A673 (cell line): ENCODE results near the gene ZER1. TPM values are rescaled to one million over a fixed set of nuclear protein-coding genes. Genes with fewer than 3 reads are reported as not detected.

Experiments
- Bru-seq: library from RNA; stranded (reverse); fragments of 400-500 nt; gene quantifications from one replicate; lab custom pipeline; 2021; lab: Mats Ljungman, UMichigan
- BruChase-seq, 2 experiments: library from RNA; stranded (reverse); fragments of 400-500 nt; gene quantifications; one replicate each; lab custom pipeline; 2021; lab: Mats Ljungman, UMichigan
- BruUV-seq: library from RNA; stranded (reverse); fragments of 400-500 nt; replicated peaks from 2 replicates; lab custom pipeline; 2021; lab: Mats Ljungman, UMichigan
- CTCF ChIA-PET: fragments of 300-600 bp; sonication (Branson Sonifier 250); formaldehyde crosslinking; loops from one replicate; lab custom pipeline; 2022; ENCODE audit warnings: antibody characterized with exemption; lab: Charles Lee
- POLR2A ChIA-PET: fragments of 300-600 bp; sonication (Branson Sonifier 250); formaldehyde crosslinking; loops from one replicate; lab custom pipeline; 2022; ENCODE audit warnings: antibody characterized with exemption; ENCODE audit not compliant: low non-redundant PET; lab: Charles Lee
- DNase-seq: peaks from one replicate; pipeline ENCODE4 v3.0.0-alpha.2; 2015; ENCODE audit warnings: low spot score
- H3K27ac ChIP-seq: fragments of 200-600 bp; sonication (generic); 2 replicates; pipeline ENCODE4 v1.5.1; 2016; ENCODE audit warnings: mixed run types, low read depth, mild to moderate bottlenecking, mixed read lengths, antibody characterized with exemption, low read length; ENCODE audit not compliant: poor library complexity, severe bottlenecking
- H3K27me3 ChIP-seq: fragments of 200-600 bp; sonication (generic); replicated peaks from 2 replicates; pipeline ENCODE4 v1.6.1; 2017; ENCODE audit warnings: mixed run types, low read depth, mild to moderate bottlenecking, mixed read lengths, antibody characterized with exemption, low read length; ENCODE audit not compliant: insufficient read depth, poor library complexity
- H3K36me3 ChIP-seq: fragments of 200-600 bp; sonication (generic); 2 replicates; pipeline ENCODE4 v1.6.1; 2016; ENCODE audit warnings: mixed run types, mild to moderate bottlenecking, mixed read lengths, antibody characterized with exemption, low read length; ENCODE audit not compliant: insufficient read depth, poor library complexity, severe bottlenecking
- H3K4me1 ChIP-seq: fragments of 200-600 bp; sonication (generic); 2 replicates; pipeline ENCODE4 v1.6.1; 2017; ENCODE audit warnings: mixed run types, mild to moderate bottlenecking, mixed read lengths, antibody characterized with exemption, low read length; ENCODE audit not compliant: insufficient read depth, poor library complexity, severe bottlenecking
- H3K4me3 ChIP-seq: fragments of 200-600 bp; sonication (generic); 2 replicates; pipeline ENCODE4 v1.5.1; 2016; ENCODE audit warnings: low read depth, mixed run types, mild to moderate bottlenecking, mixed read lengths, low read length; ENCODE audit not compliant: poor library complexity, severe bottlenecking
- H3K9me3 ChIP-seq: fragments of 200-600 bp; sonication (generic); 2 replicates; pipeline ENCODE4 v1.6.1; 2016; ENCODE audit warnings: mixed run types, low read depth, mild to moderate bottlenecking, mixed read lengths, antibody characterized with exemption, low read length; ENCODE audit not compliant: poor library complexity, severe bottlenecking
- CTCF ChIP-seq: fragments of 300-800, 200-600 bp; sonication (generic); conservative IDR thresholded peaks from 2 replicates; pipeline ENCODE4 v1.5.1; 2017; ENCODE audit warnings: low read depth, mild to moderate bottlenecking, antibody characterized with exemption, low read length, moderate library complexity, mixed read lengths
- EZH2 ChIP-seq: fragments of 200-600 bp; sonication (generic); IDR thresholded peaks from 2 replicates; pipeline ENCODE4 v1.6.1; 2017; ENCODE audit warnings: borderline replicate concordance, low read depth, mild to moderate bottlenecking, mixed read lengths, antibody characterized with exemption, low read length; ENCODE audit not compliant: poor library complexity, severe bottlenecking
- intact Hi-C: fragments of 100-400 bp; cut with micrococcal nuclease; formaldehyde crosslinking; loops from one replicate; pipeline ENCODE4 v1.10.0; 2022; ENCODE audit not compliant: unreplicated experiment
- long read RNA-seq: library from polyadenylated mRNA; stranded (forward); transcript quantifications from one replicate; pipeline ENCODE4 v2.0.0, GENCODE V29; 2022
- total RNA-seq: library from RNA; stranded (reverse); gene quantifications from 2 replicates; pipeline ENCODE4 v1.2.3, GENCODE V29; 2021

The ZER1 gene
- total RNA-seq (12.9 and 19.6 TPM in 2 replicates), Bru-seq, nascent RNA (percentile 47 among the genes with signal in this experiment), BruChase-seq, experiment 1, labeled RNA remaining after a 2-hour chase (percentile 50 among the genes with signal in this experiment), BruChase-seq, experiment 2, labeled RNA remaining after a 6-hour chase (percentile 55 among the genes with signal in this experiment)
- long read RNA-seq, full-length matches to known transcripts: 26 of 64 reads
- long read RNA-seq, partial matches to known transcripts: 3 of 64 reads
- long read RNA-seq, other reads (novel, unspliced or antisense): 35 of 64 reads

GRCh38 chr9:128771745-128772519 lies at the start of gene ZER1:
ZER1 (minus strand) TSS chr9:128771927; CDS start chr9:128755565, 16,362 bp downstream.
- Histone ChIP-seq H3K4me1 (peaks cover 11% of the 10 kb centered on the region), H3K9me3 (no peaks in the 10 kb centered on the region), H3K4me3 (peak within 1 kb of the TSS; percentile 94), H3K27me3 (no peaks in the 10 kb centered on the region), H3K36me3 (no peaks in the 10 kb centered on the region), H3K27ac (peak within 1 kb of the TSS; percentile 82)
- ChIA-PET POLR2A (no interaction called here), CTCF (interaction anchor here (1.2 kb wide), 1 partner anchor 70 kb away, joined by 3 read pairs; the partner anchor contains the start of gene PKN3)
- peak; percentile 95 for DNase-seq
- no peak for TF ChIP-seq CTCF
- no peak for TF ChIP-seq EZH2
- intact Hi-C loops: no loop called here
- TSS peak; percentile 92 for BruUV-seq

GRCh38 chr9:128820665-128821583 lies 49.2 kb upstream of the ZER1 start:
- no peaks in the 10 kb centered on the region for H3K27me3 ChIP-seq
- POLR2A ChIA-PET: interaction anchor here (0.6 kb wide), 1 partner anchor 9 kb away, joined by 3 read pairs; the partner anchor contains the start of gene SPOUT1
- no peak for DNase-seq
- CTCF ChIA-PET: interaction anchor here (0.6 kb wide), 1 partner anchor 845 kb away, joined by 3 read pairs; the partner anchor contains the start of gene PRRX2
- H3K27ac ChIP-seq: peak overlapping the region; percentile 53
- TF ChIP-seq EZH2: no peak
- TF ChIP-seq CTCF: no peak
- no TSS peak for BruUV-seq
- H3K4me3 ChIP-seq: no peak overlapping the region
- no peaks in the 10 kb centered on the region for H3K9me3 ChIP-seq
- H3K36me3 ChIP-seq: peaks cover 44% of the 10 kb centered on the region
- H3K4me1 ChIP-seq: peaks cover 7% of the 10 kb centered on the region
- intact Hi-C loops: no loop called here
